Neuronal stem cell (in vitro differentiated cells): ENCODE results near the gene RPL3.
"Not testable (repeated sequence)": the region's sequence is repeated elsewhere in the genome, so short reads cannot be mapped to it uniquely, and the experiment has no call there.

ENCODE experiments used
- DNase-seq: peaks from one replicate; pipeline ENCODE4 v3.0.0-alpha.2; 2013; ENCODE audit warnings: low spot score
- H2AFZ ChIP-seq: one replicate; pipeline ENCODE4 v1.6.1; 2013; ENCODE audit warnings: mild to moderate bottlenecking, low read length, inconsistent platforms
- H2AK5ac ChIP-seq: 2 replicates; pipeline ENCODE4 v1.6.1; 2013; ENCODE audit warnings: low read depth, mild to moderate bottlenecking, inconsistent platforms, low read length, moderate library complexity, mixed read lengths
- H2BK120ac ChIP-seq: 2 replicates; pipeline ENCODE4 v1.6.1; 2013; ENCODE audit warnings: low read depth, mild to moderate bottlenecking, inconsistent platforms, low read length, moderate library complexity, mixed read lengths
- H2BK12ac ChIP-seq: one replicate; pipeline ENCODE4 v1.6.1; 2013; ENCODE audit warnings: low read length, inconsistent platforms
- H2BK15ac ChIP-seq: 2 replicates; pipeline ENCODE4 v1.6.1; 2013; ENCODE audit warnings: mild to moderate bottlenecking, low read length, inconsistent platforms, mixed read lengths
- H2BK5ac ChIP-seq: one replicate; pipeline ENCODE4 v1.6.1; 2013; ENCODE audit warnings: inconsistent platforms, mild to moderate bottlenecking, low read length, moderate library complexity
- H3K14ac ChIP-seq: one replicate; pipeline ENCODE4 v1.6.1; 2013; ENCODE audit warnings: low read length, inconsistent platforms
- H3K18ac ChIP-seq: 2 replicates; pipeline ENCODE4 v1.6.1; 2013; ENCODE audit warnings: low read length, inconsistent platforms
- H3K23ac ChIP-seq: 2 replicates; pipeline ENCODE4 v1.6.1; 2013; ENCODE audit warnings: low read depth, mild to moderate bottlenecking, mixed read lengths, low read length, inconsistent platforms; ENCODE audit not compliant: poor library complexity
- H3K27ac ChIP-seq: replicated peaks from 3 replicates; pipeline ENCODE4 v1.5.1; 2013; ENCODE audit warnings: low read length, inconsistent platforms
- H3K27me3 ChIP-seq, 3 experiments: 2 replicates each; pipeline ENCODE4 v1.6.1; 2013; ENCODE audit warnings: low read length in 3 of 3, mild to moderate bottlenecking in 2 of 3, inconsistent platforms in 1 of 3, low read depth in 1 of 3, mixed read lengths in 1 of 3, moderate library complexity in 1 of 3; ENCODE audit not compliant: control insufficient read depth in 3 of 3, insufficient read depth in 3 of 3
- H3K36me3 ChIP-seq, 2 donors: replicated peaks in 1 of 2; 2 replicates each; pipeline ENCODE4 v1.6.1; 2013; ENCODE audit warnings: low read length in 2 of 2; ENCODE audit not compliant: control insufficient read depth in 2 of 2, insufficient read depth in 2 of 2
- H3K4ac ChIP-seq: 2 replicates; pipeline ENCODE4 v1.6.1; 2013; ENCODE audit warnings: inconsistent platforms, mild to moderate bottlenecking, low read length, moderate library complexity
- H3K4me1 ChIP-seq, 2 donors: 1 replicate in 1 of 2; 2 replicates in 1 of 2; pipeline ENCODE4 v1.6.1; 2013; ENCODE audit warnings: low read length in 2 of 2, low read depth in 1 of 2; ENCODE audit not compliant: control insufficient read depth in 2 of 2, insufficient read depth in 1 of 2
- H3K4me2 ChIP-seq: one replicate; pipeline ENCODE4 v1.6.1; 2013; ENCODE audit warnings: mild to moderate bottlenecking, low read length, inconsistent platforms; ENCODE audit not compliant: insufficient read depth, poor library complexity, severe bottlenecking
- H3K4me3 ChIP-seq, 2 donors: 2 replicates each; pipeline ENCODE4 v1.5.1; 2013; ENCODE audit warnings: low read length in 2 of 2, mild to moderate bottlenecking in 2 of 2, inconsistent platforms in 1 of 2, moderate library complexity in 1 of 2
- H3K79me1 ChIP-seq: one replicate; pipeline ENCODE4 v1.6.1; 2013; ENCODE audit warnings: low read depth, mild to moderate bottlenecking, inconsistent platforms, low read length, moderate library complexity
- H3K9ac ChIP-seq: one replicate; pipeline ENCODE4 v1.6.1; 2013; ENCODE audit warnings: mild to moderate bottlenecking, low read depth, low read length, inconsistent platforms; ENCODE audit not compliant: poor library complexity
- H3K9me3 ChIP-seq, 2 donors: replicated peaks in 1 of 2; 2 replicates each; pipeline versions ENCODE3 to v1.6.1; 2013; ENCODE audit warnings: low read length in 2 of 2, mild to moderate bottlenecking in 2 of 2, inconsistent platforms in 1 of 2, low read depth in 1 of 2, mixed read lengths in 1 of 2, moderate library complexity in 1 of 2; ENCODE audit not compliant: control insufficient read depth in 2 of 2, insufficient read depth in 1 of 2
- H4K8ac ChIP-seq: one replicate; pipeline ENCODE4 v1.6.1; 2013; ENCODE audit warnings: low read depth, mild to moderate bottlenecking, inconsistent platforms, low read length, moderate library complexity
- H4K91ac ChIP-seq: one replicate; pipeline ENCODE4 v1.6.1; 2013; ENCODE audit warnings: low read length, low read depth, mild to moderate bottlenecking, inconsistent platforms; ENCODE audit not compliant: poor library complexity
- WGBS, 2 donors: extraction: QIAGEN DNeasy Blood & Tissue Kit; methylation state at CpG; one replicate each; pipeline ENCODE4 v1.1.7; 2013; ENCODE audit warnings: missing lambda C conversion rate in 2 of 2, mixed read lengths in 1 of 2; ENCODE audit not compliant: insufficient read length in 2 of 2, insufficient replicate concordance in 1 of 2; ENCODE audit errors: extremely low coverage in 2 of 2; 5-methylcytosine and 5-hydroxymethylcytosine counted together

RPL3 gene

DNA sequence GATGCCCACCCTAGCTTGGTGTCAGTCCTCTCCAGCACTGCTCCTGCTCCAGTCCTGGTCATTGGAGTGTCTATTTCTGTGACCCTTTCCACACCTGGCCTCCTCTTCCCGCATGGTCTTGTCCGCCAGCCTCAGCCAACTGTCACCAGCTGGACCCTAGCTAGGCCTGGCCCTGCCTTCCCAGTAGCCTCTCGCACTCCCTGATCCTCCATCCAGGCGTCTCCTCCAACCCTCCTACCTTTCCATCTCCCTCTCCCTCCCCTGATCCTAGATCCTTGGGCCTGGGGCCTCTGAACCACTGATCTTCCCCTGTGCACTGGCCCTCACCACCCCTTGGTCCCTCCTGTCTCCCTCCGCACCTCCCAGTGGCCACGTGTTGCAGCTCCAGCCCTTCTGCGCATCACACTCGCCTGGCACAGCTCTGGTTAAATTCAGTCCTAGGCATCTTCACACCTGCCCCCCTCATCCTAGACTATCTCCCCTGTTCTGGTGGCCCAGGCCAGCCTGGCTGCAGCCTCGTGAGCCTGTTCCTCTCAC lies 40.3 kb upstream of the RPL3 start:
- H3K79me1 ChIP-seq, result peaks cover 11% of the 10 kb centered on the region
- peak overlapping the region in 1 of 2 donors; percentile 55 for H3K4me3 ChIP-seq
- H3K4me2 ChIP-seq, result no peak overlapping the region
- no peak overlapping the region for H3K9ac ChIP-seq
- no peak overlapping the region for H4K91ac ChIP-seq
- H3K36me3 ChIP-seq, result peaks cover 6 to 9% of the 10 kb centered on the region in 2 donors
- no peak overlapping the region for H3K4ac ChIP-seq
- peaks cover 0 to 22% of the 10 kb centered on the region in 2 donors for H3K4me1 ChIP-seq
- DNase-seq, result no peak
- peak overlapping the region; percentile 4 for H2BK15ac ChIP-seq
- no peak overlapping the region for H2AK5ac ChIP-seq
- no peak overlapping the region for H2BK12ac ChIP-seq
- peaks cover 0 to 2% of the 10 kb centered on the region in 2 donors for H3K9me3 ChIP-seq
- no CpG with 5 or more reads among the region's 9 CpGs for WGBS, 2 donors
- H2AFZ ChIP-seq, result no peak overlapping the region
- H3K27me3 ChIP-seq, result no peaks in the 10 kb centered on the region
- H3K23ac ChIP-seq, result no peak overlapping the region
- peak overlapping the region; percentile 3 for H3K18ac ChIP-seq
- no peak overlapping the region for H2BK5ac ChIP-seq
- H2BK120ac ChIP-seq, result no peak overlapping the region
- H3K27ac ChIP-seq, result no peak overlapping the region
- H4K8ac ChIP-seq, result no peak overlapping the region
- no peak overlapping the region for H3K14ac ChIP-seq

DNA sequence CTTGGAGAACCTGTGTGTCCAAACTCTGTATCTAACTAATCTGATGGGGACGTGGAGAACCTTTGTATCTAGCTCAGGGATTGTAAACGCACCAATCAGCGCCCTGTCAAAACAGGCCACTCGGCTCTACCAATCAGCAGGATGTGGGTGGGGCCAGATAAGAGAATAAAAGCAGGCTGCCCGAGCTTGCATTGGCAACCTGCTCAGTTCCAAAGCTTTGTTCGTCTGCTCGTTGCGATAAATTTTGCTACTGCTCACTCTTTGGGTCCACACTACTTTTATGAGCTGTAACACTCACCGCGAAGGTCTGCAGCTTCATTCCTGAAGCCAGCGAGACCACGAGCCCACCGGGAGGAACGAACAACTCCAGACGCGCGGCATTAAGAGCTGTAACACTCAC lies 38.8 kb upstream of the RPL3 start:
- not testable (repeated sequence) for H2AFZ ChIP-seq, H2BK5ac ChIP-seq, H3K79me1 ChIP-seq, H3K23ac ChIP-seq, H3K4ac ChIP-seq, H3K9me3 ChIP-seq, H3K18ac ChIP-seq, H4K91ac ChIP-seq, H4K8ac ChIP-seq, H3K14ac ChIP-seq, H3K36me3 ChIP-seq, H2BK120ac ChIP-seq, H3K4me2 ChIP-seq, H2BK12ac ChIP-seq, H2BK15ac ChIP-seq, H3K4me3 ChIP-seq, DNase-seq, H3K27me3 ChIP-seq, H3K9ac ChIP-seq, H2AK5ac ChIP-seq, H3K27ac ChIP-seq
- H3K4me1 ChIP-seq, result peaks cover 0 to 11% of the 10 kb centered on the region in 2 donors
- no CpG with 5 or more reads among the region's 17 CpGs for WGBS, 2 donors

DNA sequence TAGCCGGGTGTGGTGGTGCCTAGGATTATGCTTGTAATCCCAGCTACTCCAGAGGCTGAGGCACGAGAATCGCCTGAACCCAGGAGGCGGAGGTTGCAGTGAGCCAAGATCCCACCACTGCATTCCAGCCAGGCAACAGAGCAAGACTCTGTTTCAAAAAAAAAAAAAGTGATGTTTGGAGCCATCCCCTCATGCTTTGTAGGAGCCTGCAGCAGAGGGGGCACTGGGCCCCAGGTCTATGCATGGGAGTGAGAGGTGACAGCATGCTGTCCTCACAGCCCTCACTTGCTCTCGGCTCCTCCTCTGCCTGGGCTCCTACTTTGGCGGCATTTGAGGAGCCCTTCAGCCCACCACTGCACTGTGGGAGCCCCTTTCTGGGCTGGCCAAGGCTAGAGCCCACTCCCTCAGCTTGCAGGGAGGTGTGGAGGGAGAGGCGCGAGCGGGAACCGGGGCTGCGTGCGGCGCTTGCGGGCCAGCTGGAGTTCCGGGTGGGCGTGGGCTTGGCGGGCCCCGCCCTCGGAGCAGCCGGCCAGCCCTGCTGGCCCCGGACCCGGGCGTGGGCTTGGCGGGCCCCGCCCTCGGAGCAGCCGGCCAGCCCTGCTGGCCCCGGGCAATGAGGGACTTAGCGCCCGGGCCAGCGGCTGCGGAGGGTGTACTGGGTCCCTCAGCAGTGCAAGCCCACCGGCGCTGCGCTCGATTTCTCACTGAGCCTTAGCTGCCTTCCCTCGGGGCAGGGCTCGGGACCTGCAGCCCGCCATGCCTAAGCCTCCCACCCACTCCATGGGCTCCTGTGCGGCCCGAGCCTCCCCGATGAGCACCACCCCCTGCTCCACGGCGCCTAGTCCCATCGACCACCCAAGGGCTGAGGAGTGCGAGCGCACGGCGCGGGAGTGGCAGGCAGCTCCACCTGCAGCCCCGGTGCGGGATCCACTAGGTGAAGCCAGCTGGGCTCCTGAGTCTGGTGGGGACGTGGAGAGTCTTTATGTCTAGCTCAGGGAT lies 38.0 kb upstream of the RPL3 start:
- not testable (repeated sequence) for H3K9ac ChIP-seq, H3K27ac ChIP-seq, H3K23ac ChIP-seq, H3K4ac ChIP-seq, H3K4me1 ChIP-seq, H2BK12ac ChIP-seq, H3K36me3 ChIP-seq, H3K14ac ChIP-seq, H3K9me3 ChIP-seq, H3K18ac ChIP-seq, H2AFZ ChIP-seq, H3K79me1 ChIP-seq, H3K4me3 ChIP-seq, H2BK120ac ChIP-seq, H4K8ac ChIP-seq, DNase-seq, H2AK5ac ChIP-seq, H3K27me3 ChIP-seq, H3K4me2 ChIP-seq, H4K91ac ChIP-seq, H2BK5ac ChIP-seq, H2BK15ac ChIP-seq
- WGBS, 2 donors, result no CpG with 5 or more reads among the region's 53 CpGs

DNA sequence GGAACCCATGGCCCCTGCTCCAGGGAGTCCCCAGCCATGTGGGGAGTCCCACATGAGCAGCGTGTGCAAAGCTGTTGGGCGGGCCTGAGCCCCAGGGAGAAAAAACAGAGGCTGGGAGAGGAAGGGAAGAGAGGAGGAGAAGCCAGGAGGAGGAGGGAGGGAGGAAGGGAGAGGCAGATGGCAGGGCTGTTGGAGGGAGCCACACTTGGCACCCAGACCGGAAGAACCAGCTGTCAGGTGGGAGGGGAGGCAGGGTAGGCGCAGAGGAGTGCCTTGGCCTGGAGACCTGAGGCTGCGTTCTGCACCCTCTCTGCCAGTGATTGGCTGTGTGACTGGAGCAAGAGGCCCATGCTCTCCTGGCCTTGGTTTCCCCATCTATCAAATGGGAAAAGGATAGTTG lies 37.0 kb upstream of the RPL3 start:
- Histone ChIP-seq H3K18ac (no peak overlapping the region), H4K8ac (no peak overlapping the region), H3K9me3 (peaks cover 0 to 4% of the 10 kb centered on the region in 2 donors), H3K27me3 (no peaks in the 10 kb centered on the region), H2BK120ac (no peak overlapping the region), H3K27ac (no peak overlapping the region), H3K4ac (no peak overlapping the region), H4K91ac (no peak overlapping the region), H3K36me3 (peaks cover 6 to 11% of the 10 kb centered on the region in 2 donors), H2BK5ac (peak overlapping the region; percentile 22), H2BK15ac (no peak overlapping the region), H2AFZ (no peak overlapping the region), H2AK5ac (peak overlapping the region; percentile 18), H3K4me1 (peaks cover under 1 to 11% of the 10 kb centered on the region in 2 donors), H3K9ac (no peak overlapping the region), H3K4me2 (no peak overlapping the region), H3K23ac (no peak overlapping the region), H3K14ac (no peak overlapping the region), H3K79me1 (peaks cover 10% of the 10 kb centered on the region), H2BK12ac (no peak overlapping the region), H3K4me3 (peak overlapping the region in 1 of 2 donors; percentile 51)
- WGBS, 2 donors, result no CpG with 5 or more reads among the region's 5 CpGs
- DNase-seq, result no peak
